ENCODE measurements around the gene GALNTL6.

GRCh38 chr4:172055046-172055445 lies 241.8 kb downstream of the GALNTL6 start:
- TF ChIP-seq, protein P1, sequence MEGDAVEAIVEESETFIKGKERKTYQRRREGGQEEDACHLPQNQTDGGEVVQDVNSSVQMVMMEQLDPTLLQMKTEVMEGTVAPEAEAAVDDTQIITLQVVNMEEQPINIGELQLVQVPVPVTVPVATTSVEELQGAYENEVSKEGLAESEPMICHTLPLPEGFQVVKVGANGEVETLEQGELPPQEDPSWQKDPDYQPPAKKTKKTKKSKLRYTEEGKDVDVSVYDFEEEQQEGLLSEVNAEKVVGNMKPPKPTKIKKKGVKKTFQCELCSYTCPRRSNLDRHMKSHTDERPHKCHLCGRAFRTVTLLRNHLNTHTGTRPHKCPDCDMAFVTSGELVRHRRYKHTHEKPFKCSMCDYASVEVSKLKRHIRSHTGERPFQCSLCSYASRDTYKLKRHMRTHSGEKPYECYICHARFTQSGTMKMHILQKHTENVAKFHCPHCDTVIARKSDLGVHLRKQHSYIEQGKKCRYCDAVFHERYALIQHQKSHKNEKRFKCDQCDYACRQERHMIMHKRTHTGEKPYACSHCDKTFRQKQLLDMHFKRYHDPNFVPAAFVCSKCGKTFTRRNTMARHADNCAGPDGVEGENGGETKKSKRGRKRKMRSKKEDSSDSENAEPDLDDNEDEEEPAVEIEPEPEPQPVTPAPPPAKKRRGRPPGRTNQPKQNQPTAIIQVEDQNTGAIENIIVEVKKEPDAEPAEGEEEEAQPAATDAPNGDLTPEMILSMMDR (IDR thresholded peaks at IDR 0.05) = no peak
- TF ChIP-seq EP300 (IDR thresholded peaks at IDR 0.05) (no peak), POLR2A (IDR thresholded peaks at IDR 0.05) (no peak)
